ENCODE measurements around the gene SATB2. TPM values are rescaled to one million over a fixed set of nuclear protein-coding genes. Genes with fewer than 3 reads are reported as not detected.

Gene SATB2
- polyA plus RNA-seq, 1 donor from 2014 or later, result 0.21 TPM

DNA sequence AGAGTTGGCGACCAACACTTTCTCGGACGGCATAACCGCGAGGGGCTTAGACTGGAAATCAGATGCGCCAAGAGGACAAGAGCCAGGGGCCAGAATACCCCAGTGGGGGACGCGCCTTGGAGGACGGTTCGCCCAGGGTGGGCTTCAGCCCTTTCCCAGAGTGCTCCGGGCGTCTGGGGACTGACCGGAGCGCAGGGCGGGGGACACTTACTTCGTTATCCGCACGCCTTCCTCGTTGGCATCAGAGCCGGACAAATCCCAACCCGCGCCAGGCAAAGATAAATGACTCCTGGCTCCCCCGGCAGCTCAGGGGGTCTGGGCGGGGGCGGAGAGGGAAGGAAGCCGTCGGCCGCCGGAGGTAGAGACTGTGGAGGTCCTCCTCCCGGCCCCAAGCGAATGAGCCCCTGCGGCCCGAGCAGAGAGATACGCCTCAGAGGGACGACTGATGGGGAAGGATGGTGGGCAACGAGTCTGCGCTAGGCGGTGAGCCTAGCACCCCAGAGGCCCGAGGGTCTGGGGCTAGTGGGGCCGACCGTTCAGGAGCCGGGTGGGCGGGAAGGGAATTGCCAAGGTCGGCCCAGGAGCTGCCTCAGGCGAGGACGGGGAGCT is 4.7 kb upstream of the SATB2 start:
- TF ChIP-seq RAD21 (conservative IDR thresholded peaks at IDR 0.05) (no peak), EZH2 (IDR thresholded peaks at IDR 0.05; ENCODE audit: borderline replicate concordance, insufficient read depth, low read length, poor library complexity, severe bottlenecking) (peak; percentile 86), MXI1 (conservative IDR thresholded peaks at IDR 0.05; ENCODE audit: poor library complexity, severe bottlenecking) (no peak)
- H3K9me2 ChIP-seq (ENCODE audit: insufficient read depth, low read length), result no peaks in the 10 kb centered on the region
- H3K4me3 ChIP-seq (ENCODE audit: low read length), result no peak overlapping the region
- peaks cover 100% of the 10 kb centered on the region for H3K27me3 ChIP-seq (ENCODE audit: insufficient read depth, low read depth, low read length)
- H3K9me3 ChIP-seq (ENCODE audit: low read length), result no peaks in the 10 kb centered on the region
- H3F3A ChIP-seq (ENCODE audit: insufficient read depth, low read length, poor library complexity, severe bottlenecking), result no peaks in the 10 kb centered on the region
- no peaks in the 10 kb centered on the region for H3K79me2 ChIP-seq (replicated peaks; ENCODE audit: insufficient read depth, low read length)
- H3K27ac ChIP-seq (ENCODE audit: low read length), result no peak overlapping the region
- no peak overlapping the region for H3K9ac ChIP-seq (ENCODE audit: low read length)
- no peak overlapping the region for H2AFZ ChIP-seq (ENCODE audit: low read depth, low read length)
- H3K4me2 ChIP-seq (ENCODE audit: low read length), result no peak overlapping the region
- no peaks in the 10 kb centered on the region for H4K20me1 ChIP-seq (ENCODE audit: insufficient read depth)
- H3K36me3 ChIP-seq (ENCODE audit: insufficient read depth, low read length), result no peaks in the 10 kb centered on the region

DNA sequence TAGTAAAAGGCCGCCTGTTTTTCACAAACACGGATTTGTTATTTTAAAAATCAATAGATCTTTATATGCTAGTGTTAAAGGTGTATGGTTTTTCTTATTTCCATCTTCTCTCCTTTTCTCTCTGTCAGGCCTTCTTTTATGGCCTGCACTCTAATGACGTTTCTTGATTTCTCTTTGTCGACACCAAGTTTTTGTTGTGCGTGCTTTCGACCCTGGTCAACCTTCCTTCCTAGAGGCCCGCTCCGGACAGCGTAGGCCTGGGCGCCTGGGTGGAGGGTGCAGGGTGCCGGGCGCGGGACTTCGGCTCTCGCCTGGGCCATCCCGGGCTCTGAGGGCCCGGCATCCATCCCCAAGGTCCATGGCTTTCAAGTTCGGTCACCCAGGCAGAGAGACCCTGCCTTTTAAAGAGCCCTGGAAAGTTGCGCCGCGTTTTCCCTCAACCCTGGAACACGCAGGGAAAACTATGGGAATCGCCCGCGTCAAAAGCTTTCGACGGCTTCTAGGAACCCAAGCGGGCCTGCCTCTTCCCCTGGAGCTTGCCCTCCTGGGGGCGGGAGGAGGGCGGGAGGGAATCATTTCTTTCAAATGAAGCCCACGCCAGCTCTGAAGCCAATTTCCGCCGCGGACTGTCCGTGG is 4.1 kb upstream of the SATB2 start:
- Histone ChIP-seq H3K36me3 (ENCODE audit: insufficient read depth, low read length) (no peaks in the 10 kb centered on the region), H3K9me2 (ENCODE audit: insufficient read depth, low read length) (no peaks in the 10 kb centered on the region), H3K27ac (ENCODE audit: low read length) (no peak overlapping the region), H3F3A (ENCODE audit: insufficient read depth, low read length, poor library complexity, severe bottlenecking) (no peaks in the 10 kb centered on the region), H3K9me3 (ENCODE audit: low read length) (no peaks in the 10 kb centered on the region), H3K79me2 (replicated peaks; ENCODE audit: insufficient read depth, low read length) (no peaks in the 10 kb centered on the region), H3K9ac (ENCODE audit: low read length) (no peak overlapping the region), H3K4me2 (ENCODE audit: low read length) (no peak overlapping the region), H2AFZ (ENCODE audit: low read depth, low read length) (no peak overlapping the region), H3K4me3 (ENCODE audit: low read length) (no peak overlapping the region), H3K27me3 (ENCODE audit: insufficient read depth, low read depth, low read length) (peaks cover 100% of the 10 kb centered on the region), H4K20me1 (ENCODE audit: insufficient read depth) (no peaks in the 10 kb centered on the region)
- TF ChIP-seq TAF1 (IDR thresholded peaks at IDR 0.05; ENCODE audit: low read depth), result no peak
- no peak for TF ChIP-seq EZH2 (IDR thresholded peaks at IDR 0.05; ENCODE audit: borderline replicate concordance, insufficient read depth, low read length, poor library complexity, severe bottlenecking)
- TF ChIP-seq SMC3 (conservative IDR thresholded peaks at IDR 0.05; ENCODE audit: poor library complexity), result no peak
- TF ChIP-seq RAD21 (conservative IDR thresholded peaks at IDR 0.05), result no peak
- no peak for TF ChIP-seq EP300 (conservative IDR thresholded peaks at IDR 0.05; ENCODE audit: poor library complexity, severe bottlenecking)
- TF ChIP-seq, protein P1, sequence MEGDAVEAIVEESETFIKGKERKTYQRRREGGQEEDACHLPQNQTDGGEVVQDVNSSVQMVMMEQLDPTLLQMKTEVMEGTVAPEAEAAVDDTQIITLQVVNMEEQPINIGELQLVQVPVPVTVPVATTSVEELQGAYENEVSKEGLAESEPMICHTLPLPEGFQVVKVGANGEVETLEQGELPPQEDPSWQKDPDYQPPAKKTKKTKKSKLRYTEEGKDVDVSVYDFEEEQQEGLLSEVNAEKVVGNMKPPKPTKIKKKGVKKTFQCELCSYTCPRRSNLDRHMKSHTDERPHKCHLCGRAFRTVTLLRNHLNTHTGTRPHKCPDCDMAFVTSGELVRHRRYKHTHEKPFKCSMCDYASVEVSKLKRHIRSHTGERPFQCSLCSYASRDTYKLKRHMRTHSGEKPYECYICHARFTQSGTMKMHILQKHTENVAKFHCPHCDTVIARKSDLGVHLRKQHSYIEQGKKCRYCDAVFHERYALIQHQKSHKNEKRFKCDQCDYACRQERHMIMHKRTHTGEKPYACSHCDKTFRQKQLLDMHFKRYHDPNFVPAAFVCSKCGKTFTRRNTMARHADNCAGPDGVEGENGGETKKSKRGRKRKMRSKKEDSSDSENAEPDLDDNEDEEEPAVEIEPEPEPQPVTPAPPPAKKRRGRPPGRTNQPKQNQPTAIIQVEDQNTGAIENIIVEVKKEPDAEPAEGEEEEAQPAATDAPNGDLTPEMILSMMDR (IDR thresholded peaks at IDR 0.05; ENCODE audit: poor library complexity, severe bottlenecking), result no peak
- no peak for TF ChIP-seq POLR2AphosphoS5 (IDR thresholded peaks at IDR 0.05)
- no peak for TF ChIP-seq MXI1 (conservative IDR thresholded peaks at IDR 0.05; ENCODE audit: poor library complexity, severe bottlenecking)
- TF ChIP-seq, protein P2, sequence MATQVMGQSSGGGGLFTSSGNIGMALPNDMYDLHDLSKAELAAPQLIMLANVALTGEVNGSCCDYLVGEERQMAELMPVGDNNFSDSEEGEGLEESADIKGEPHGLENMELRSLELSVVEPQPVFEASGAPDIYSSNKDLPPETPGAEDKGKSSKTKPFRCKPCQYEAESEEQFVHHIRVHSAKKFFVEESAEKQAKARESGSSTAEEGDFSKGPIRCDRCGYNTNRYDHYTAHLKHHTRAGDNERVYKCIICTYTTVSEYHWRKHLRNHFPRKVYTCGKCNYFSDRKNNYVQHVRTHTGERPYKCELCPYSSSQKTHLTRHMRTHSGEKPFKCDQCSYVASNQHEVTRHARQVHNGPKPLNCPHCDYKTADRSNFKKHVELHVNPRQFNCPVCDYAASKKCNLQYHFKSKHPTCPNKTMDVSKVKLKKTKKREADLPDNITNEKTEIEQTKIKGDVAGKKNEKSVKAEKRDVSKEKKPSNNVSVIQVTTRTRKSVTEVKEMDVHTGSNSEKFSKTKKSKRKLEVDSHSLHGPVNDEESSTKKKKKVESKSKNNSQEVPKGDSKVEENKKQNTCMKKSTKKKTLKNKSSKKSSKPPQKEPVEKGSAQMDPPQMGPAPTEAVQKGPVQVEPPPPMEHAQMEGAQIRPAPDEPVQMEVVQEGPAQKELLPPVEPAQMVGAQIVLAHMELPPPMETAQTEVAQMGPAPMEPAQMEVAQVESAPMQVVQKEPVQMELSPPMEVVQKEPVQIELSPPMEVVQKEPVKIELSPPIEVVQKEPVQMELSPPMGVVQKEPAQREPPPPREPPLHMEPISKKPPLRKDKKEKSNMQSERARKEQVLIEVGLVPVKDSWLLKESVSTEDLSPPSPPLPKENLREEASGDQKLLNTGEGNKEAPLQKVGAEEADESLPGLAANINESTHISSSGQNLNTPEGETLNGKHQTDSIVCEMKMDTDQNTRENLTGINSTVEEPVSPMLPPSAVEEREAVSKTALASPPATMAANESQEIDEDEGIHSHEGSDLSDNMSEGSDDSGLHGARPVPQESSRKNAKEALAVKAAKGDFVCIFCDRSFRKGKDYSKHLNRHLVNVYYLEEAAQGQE (IDR thresholded peaks at IDR 0.05; ENCODE audit: borderline replicate concordance), result no peak
